Measurements from ENCODE around the gene GRK1. TPM values are rescaled to one million over a fixed set of nuclear protein-coding genes. Genes with fewer than 3 reads are reported as not detected.
"Not testable (repeated sequence)": the region's sequence is repeated elsewhere in the genome, so short reads cannot be mapped to it uniquely, and the experiment has no call there.

Gene GRK1
- total RNA-seq, 2 experiments from 2014 or later = 0.07 to 0.09 TPM

- intact Hi-C loops (cut with micrococcal nuclease) = no loop called here
- Mint-ChIP-seq H3K4me1 (ENCODE audit: low read depth) (peaks cover 28% of the 10 kb centered on the region), H3K4me3 (no peak overlapping the region), H3K36me3 (ENCODE audit: low read depth) (no peaks in the 10 kb centered on the region), H3K9me3 (no peaks in the 10 kb centered on the region), H3K27ac (no peak overlapping the region), H3K27me3 (peaks cover 13% of the 10 kb centered on the region)
- ATAC-seq = no peak
- CTCF ChIA-PET = no interaction called here
- no peak for DNase-seq
- POLR2A ChIA-PET = no interaction called here
- TF ChIP-seq CTCF (IDR thresholded peaks at IDR 0.05) = no peak
These were observed 78.0 kb downstream of the GRK1 start for GRCh38 chr13:113745059-113745458.

GRCh38 chr13:113745500-113746142 lies 78.6 kb downstream of the GRK1 start:
- H3K9me3 Mint-ChIP-seq; DNase-seq; H3K27ac Mint-ChIP-seq; ATAC-seq; CTCF ChIA-PET; H3K4me3 Mint-ChIP-seq; H3K27me3 Mint-ChIP-seq; intact Hi-C loops (cut with micrococcal nuclease); H3K36me3 Mint-ChIP-seq (ENCODE audit: low read depth); POLR2A ChIA-PET: not testable (repeated sequence)
- H3K4me1 Mint-ChIP-seq (ENCODE audit: low read depth) = peaks cover 28% of the 10 kb centered on the region

DNA sequence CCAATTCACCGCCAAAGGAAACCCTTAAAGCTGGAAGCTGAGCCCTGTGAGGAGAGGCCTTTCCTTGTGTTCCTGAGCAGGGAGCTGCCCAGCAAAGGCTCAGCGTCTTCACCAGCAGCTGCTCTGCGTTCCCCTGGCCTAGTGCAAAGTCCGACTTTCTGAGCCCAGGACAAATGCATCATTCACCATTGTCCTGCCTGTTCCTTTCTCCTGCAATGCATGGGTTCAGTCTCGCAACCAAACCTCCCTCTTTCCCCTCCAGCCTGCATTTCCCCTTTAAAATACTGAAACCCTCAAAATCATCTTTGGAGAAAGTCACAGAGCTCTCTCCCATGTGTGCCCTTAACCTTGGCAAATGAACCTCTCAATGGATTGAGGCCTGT lies 79.1 kb downstream of the GRK1 start:
- ATAC-seq = no peak
- POLR2A ChIA-PET = no interaction called here
- DNase-seq = no peak
- Mint-ChIP-seq H3K36me3 (ENCODE audit: low read depth) (no peaks in the 10 kb centered on the region), H3K4me1 (ENCODE audit: low read depth) (peaks cover 23% of the 10 kb centered on the region), H3K27ac (no peak overlapping the region), H3K4me3 (no peak overlapping the region), H3K27me3 (peaks cover 6% of the 10 kb centered on the region), H3K9me3 (peaks cover 6% of the 10 kb centered on the region)
- CTCF ChIA-PET = no interaction called here
- intact Hi-C loops (cut with micrococcal nuclease) = no loop called here
- TF ChIP-seq CTCF (IDR thresholded peaks at IDR 0.05) = no peak

- intact Hi-C loops (cut with micrococcal nuclease) = no loop called here
- ATAC-seq (no peak), DNase-seq (no peak)
- no peak for TF ChIP-seq CTCF (IDR thresholded peaks at IDR 0.05)
- Mint-ChIP-seq H3K4me3 (no peak overlapping the region), H3K27me3 (peaks cover 2% of the 10 kb centered on the region), H3K27ac (no peak overlapping the region), H3K9me3 (peaks cover 8% of the 10 kb centered on the region), H3K36me3 (ENCODE audit: low read depth) (no peaks in the 10 kb centered on the region), H3K4me1 (ENCODE audit: low read depth) (peaks cover 18% of the 10 kb centered on the region)
- CTCF ChIA-PET = no interaction called here
- POLR2A ChIA-PET = no interaction called here
These were observed 79.7 kb downstream of the GRK1 start for GRCh38 chr13:113746671-113747070.

DNA sequence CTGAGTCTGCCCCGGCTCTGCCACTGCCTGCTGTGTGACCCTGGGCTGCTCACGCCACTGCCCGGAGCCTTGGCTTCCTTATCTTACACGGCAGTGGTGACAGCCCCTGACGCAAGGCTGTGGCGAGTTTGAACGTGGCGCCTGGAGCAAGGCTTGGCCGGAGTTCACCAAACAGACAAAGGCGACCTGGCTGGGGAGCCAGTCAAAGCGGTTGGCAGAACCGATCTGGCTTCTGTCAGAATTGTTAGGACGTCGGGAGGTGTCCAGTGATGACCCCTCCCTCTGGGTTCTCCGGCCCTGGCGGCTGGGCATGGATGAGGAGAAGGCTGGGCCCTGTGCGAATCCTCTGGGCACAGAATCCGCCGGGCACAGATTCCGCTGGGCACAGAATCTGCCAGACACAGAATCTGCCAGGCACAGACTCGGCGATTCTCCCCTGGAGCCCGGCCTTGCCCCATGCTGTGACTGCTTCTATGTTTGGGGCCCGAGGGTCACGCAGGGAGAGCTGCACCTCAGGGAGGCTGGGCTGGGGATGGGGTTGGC lies 80.3 kb downstream of the GRK1 start:
- Mint-ChIP-seq H3K27ac (no peak overlapping the region), H3K9me3 (peaks cover 8% of the 10 kb centered on the region), H3K27me3 (peaks cover 2% of the 10 kb centered on the region), H3K4me3 (no peak overlapping the region), H3K4me1 (ENCODE audit: low read depth) (peaks cover 11% of the 10 kb centered on the region), H3K36me3 (ENCODE audit: low read depth) (no peaks in the 10 kb centered on the region)
- intact Hi-C loops (cut with micrococcal nuclease) = no loop called here
- POLR2A ChIA-PET = no interaction called here
- ATAC-seq = no peak
- TF ChIP-seq CTCF (IDR thresholded peaks at IDR 0.05) = no peak
- no peak for DNase-seq
- CTCF ChIA-PET = no interaction called here

Measured in activated CD8-positive, alpha-beta T cell treated with anti-CD3 and anti-CD28 coated beads for 36 hours (primary cell).